ENCODE measurements around the gene CHRM4. TPM values are rescaled to one million over a fixed set of nuclear protein-coding genes. Genes with fewer than 3 reads are reported as not detected.
A peak's percentile ranks its signal among the peaks of the same experiment; 100 is the strongest.

Gene CHRM4
- total and polyA plus RNA-seq, 2 experiments from 2014 or later = 0.30 TPM; not detected in 1

DNA sequence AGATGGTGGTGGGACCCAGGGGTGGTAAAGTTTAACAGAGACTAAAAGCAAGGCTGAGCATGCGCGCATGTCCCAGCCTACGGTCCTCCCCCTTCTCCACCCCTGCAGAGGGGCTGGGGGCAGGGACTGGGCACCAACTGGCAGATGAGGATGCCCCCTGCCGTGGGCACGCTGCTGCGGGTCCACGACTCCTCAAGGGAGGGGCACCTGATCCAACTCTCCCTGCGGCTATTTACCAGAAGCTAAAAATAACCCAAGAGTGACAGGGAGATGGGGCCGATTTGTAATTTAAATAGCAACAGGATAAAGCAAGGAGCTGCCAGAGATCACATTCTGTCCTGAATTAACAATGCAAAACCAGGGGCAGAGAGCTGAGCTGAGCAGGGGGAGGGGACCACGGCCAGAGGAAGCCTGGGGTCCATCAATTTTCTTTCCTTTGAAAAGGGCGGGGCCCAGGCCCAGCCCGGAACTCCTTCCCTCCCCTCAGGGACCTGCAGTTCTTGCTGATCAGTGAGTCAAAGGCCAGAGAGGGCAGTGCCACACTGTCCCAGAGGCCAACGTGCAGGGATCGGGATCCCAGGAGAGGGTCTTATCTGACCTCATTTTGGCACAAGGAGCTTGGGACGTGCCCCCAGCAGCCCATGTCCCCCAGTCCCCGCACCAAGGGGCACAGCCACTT, 52.4 kb downstream of the CHRM4 start:
- 19% methylated on average over 15 of the region's 16 CpGs for WGBS (ENCODE audit: low lambda C conversion rate, missing lambda C conversion rate)
- Histone ChIP-seq H3K9me3 (ENCODE audit: low read depth) (no peaks in the 10 kb centered on the region), H3K79me2 (no peaks in the 10 kb centered on the region), H3K27me3 (peaks cover 8% of the 10 kb centered on the region), H3K4me2 (peak overlapping the region; percentile 75), H3K9me2 (replicated peaks; ENCODE audit: insufficient read depth) (no peaks in the 10 kb centered on the region), H2AFZ (peak overlapping the region; percentile 38), H3K4me1 (ENCODE audit: insufficient read depth) (peaks cover 29% of the 10 kb centered on the region), H3K27ac (peak overlapping the region; percentile 68), H4K20me1 (ENCODE audit: insufficient read depth, poor library complexity, severe bottlenecking) (no peaks in the 10 kb centered on the region), H3K36me3 (replicated peaks; ENCODE audit: insufficient read depth, low read depth) (no peaks in the 10 kb centered on the region), H3K4me3 (no peak overlapping the region)
- TF ChIP-seq EZH2 (IDR thresholded peaks at IDR 0.05; ENCODE audit: borderline replicate concordance) = no peak
- no peak for TF ChIP-seq CTCF (IDR thresholded peaks at IDR 0.05; ENCODE audit: poor library complexity)
- no peak for TF ChIP-seq EZH2phosphoT487 (IDR thresholded peaks at IDR 0.05; ENCODE audit: low read depth, severe bottlenecking, unreplicated experiment)
- peak; percentile 51 for DNase-seq (ENCODE audit: low spot score)

DNA sequence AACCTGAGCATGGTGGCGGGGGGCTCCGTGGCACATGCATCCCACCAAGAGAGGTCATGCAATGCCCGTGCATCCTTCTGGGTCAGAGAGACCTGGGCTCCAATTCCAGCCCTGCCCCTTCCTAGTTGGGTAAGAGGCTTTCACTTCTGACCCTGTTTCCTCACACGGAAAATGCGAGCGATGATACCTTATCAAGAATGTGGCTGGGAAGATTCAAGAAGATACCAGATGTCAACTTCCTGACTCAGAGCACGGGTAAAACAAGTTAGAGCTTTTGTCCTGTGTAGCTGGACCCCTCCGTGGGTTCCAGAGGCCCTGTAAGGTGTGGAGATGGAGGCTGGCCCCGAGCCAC, 53.0 kb downstream of the CHRM4 start:
- H4K20me1 ChIP-seq (ENCODE audit: insufficient read depth, poor library complexity, severe bottlenecking) = no peaks in the 10 kb centered on the region
- H3K36me3 ChIP-seq (replicated peaks; ENCODE audit: insufficient read depth, low read depth) = no peaks in the 10 kb centered on the region
- DNase-seq (ENCODE audit: low spot score) = no peak
- no peak overlapping the region for H3K4me3 ChIP-seq
- no peaks in the 10 kb centered on the region for H3K9me3 ChIP-seq (ENCODE audit: low read depth)
- peaks cover 13% of the 10 kb centered on the region for H3K27me3 ChIP-seq
- TF ChIP-seq EZH2 (IDR thresholded peaks at IDR 0.05; ENCODE audit: borderline replicate concordance) (no peak), CTCF (IDR thresholded peaks at IDR 0.05; ENCODE audit: poor library complexity) (no peak), EZH2phosphoT487 (IDR thresholded peaks at IDR 0.05; ENCODE audit: low read depth, severe bottlenecking, unreplicated experiment) (no peak)
- peak overlapping the region; percentile 75 for H3K4me2 ChIP-seq
- peak overlapping the region; percentile 68 for H3K27ac ChIP-seq
- H3K9me2 ChIP-seq (replicated peaks; ENCODE audit: insufficient read depth) = no peaks in the 10 kb centered on the region
- H2AFZ ChIP-seq = peak overlapping the region; percentile 38
- 31% methylated on average over 9 of the region's 9 CpGs for WGBS (ENCODE audit: low lambda C conversion rate, missing lambda C conversion rate)
- no peaks in the 10 kb centered on the region for H3K79me2 ChIP-seq
- peaks cover 29% of the 10 kb centered on the region for H3K4me1 ChIP-seq (ENCODE audit: insufficient read depth)

DNA sequence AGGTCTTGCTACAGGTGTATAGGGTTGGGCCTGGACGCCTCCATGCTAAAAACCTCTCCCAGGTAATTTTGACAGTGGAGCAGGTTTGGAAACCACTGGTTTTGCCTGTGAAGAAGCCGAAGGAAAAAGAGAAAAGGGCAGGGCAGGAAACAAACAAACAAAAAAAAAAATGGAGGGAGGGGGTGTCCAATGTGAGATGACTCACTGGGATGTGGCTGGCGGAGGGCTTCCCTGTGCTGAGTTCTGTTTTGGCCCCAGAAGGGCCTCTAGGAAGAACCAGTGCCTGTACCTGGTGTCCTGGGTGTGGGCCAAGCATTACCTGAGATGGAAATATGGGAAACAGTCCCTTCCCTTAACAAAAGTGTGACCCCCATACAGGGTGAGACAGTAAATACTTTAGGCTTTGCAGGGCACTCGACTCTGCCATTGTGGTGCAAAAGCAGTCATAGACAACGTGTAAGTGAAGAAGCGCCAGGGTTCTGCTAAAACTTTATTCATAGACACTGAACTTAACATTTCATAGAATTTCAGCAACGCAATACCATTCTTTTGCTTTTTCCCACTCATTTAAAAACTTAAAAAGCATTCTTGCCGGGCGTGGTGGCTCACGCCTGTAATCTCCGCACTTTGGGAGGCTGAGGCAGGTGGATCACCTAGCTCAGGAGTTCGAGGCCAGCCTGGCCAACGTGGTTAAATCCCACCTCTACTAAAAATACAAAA, 53.8 kb downstream of the CHRM4 start:
- no peaks in the 10 kb centered on the region for H4K20me1 ChIP-seq (ENCODE audit: insufficient read depth, poor library complexity, severe bottlenecking)
- peaks cover 28% of the 10 kb centered on the region for H3K4me1 ChIP-seq (ENCODE audit: insufficient read depth)
- H3K27ac ChIP-seq = no peak overlapping the region
- no peaks in the 10 kb centered on the region for H3K9me2 ChIP-seq (replicated peaks; ENCODE audit: insufficient read depth)
- 92% methylated on average over 13 of the region's 13 CpGs for WGBS (ENCODE audit: low lambda C conversion rate, missing lambda C conversion rate)
- no peak overlapping the region for H3K4me3 ChIP-seq
- no peaks in the 10 kb centered on the region for H3K9me3 ChIP-seq (ENCODE audit: low read depth)
- H3K4me2 ChIP-seq = no peak overlapping the region
- no peak for DNase-seq (ENCODE audit: low spot score)
- H3K27me3 ChIP-seq = peaks cover 21% of the 10 kb centered on the region
- no peak for TF ChIP-seq EZH2 (IDR thresholded peaks at IDR 0.05; ENCODE audit: borderline replicate concordance)
- TF ChIP-seq EZH2phosphoT487 (IDR thresholded peaks at IDR 0.05; ENCODE audit: low read depth, severe bottlenecking, unreplicated experiment) = no peak
- no peak for TF ChIP-seq CTCF (IDR thresholded peaks at IDR 0.05; ENCODE audit: poor library complexity)
- H3K36me3 ChIP-seq (replicated peaks; ENCODE audit: insufficient read depth, low read depth) = no peaks in the 10 kb centered on the region
- no peak overlapping the region for H2AFZ ChIP-seq
- H3K79me2 ChIP-seq = no peaks in the 10 kb centered on the region

Data from hepatocyte (in vitro differentiated cells).